Neural cell (in vitro differentiated cells): ENCODE results near the gene TTC39C.

Source experiments
- REST ChIP-seq: IDR thresholded peaks from 2 replicates; pipeline ENCODE4 v1.6.1; 2012; ENCODE audit warnings: borderline replicate concordance
- TF ChIP-seq, protein P1 (sequence below): fragments of 450-650 bp; IDR thresholded peaks from 2 replicates; pipeline ENCODE4 v1.5.1; 2014; ENCODE audit warnings: antibody characterized with exemption, mild to moderate bottlenecking, moderate library complexity; ENCODE audit not compliant: poor library complexity, severe bottlenecking

DNA sequence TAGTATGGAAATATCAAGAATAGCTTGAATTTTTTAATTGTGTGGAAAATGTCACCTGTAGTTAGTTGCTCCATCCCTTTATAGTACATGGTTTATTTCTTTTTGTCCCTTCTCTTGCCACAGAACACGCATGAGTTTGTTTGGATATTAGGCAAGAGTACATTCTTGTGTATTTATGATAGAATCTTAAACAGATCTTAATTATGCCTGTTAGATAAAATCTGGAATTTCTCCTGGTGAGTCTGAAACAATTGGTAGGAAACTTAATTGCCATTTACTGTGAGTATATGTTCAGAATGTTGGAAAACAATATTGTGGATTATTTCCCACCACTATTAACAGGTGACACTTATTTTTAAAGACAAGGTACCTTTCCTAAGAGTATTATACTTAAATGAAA lies 94.1 kb downstream of the TTC39C start:
- TF ChIP-seq, protein P1, sequence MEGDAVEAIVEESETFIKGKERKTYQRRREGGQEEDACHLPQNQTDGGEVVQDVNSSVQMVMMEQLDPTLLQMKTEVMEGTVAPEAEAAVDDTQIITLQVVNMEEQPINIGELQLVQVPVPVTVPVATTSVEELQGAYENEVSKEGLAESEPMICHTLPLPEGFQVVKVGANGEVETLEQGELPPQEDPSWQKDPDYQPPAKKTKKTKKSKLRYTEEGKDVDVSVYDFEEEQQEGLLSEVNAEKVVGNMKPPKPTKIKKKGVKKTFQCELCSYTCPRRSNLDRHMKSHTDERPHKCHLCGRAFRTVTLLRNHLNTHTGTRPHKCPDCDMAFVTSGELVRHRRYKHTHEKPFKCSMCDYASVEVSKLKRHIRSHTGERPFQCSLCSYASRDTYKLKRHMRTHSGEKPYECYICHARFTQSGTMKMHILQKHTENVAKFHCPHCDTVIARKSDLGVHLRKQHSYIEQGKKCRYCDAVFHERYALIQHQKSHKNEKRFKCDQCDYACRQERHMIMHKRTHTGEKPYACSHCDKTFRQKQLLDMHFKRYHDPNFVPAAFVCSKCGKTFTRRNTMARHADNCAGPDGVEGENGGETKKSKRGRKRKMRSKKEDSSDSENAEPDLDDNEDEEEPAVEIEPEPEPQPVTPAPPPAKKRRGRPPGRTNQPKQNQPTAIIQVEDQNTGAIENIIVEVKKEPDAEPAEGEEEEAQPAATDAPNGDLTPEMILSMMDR = no peak
- TF ChIP-seq REST = no peak
